ENCODE results near the gene COL5A3.

DNA sequence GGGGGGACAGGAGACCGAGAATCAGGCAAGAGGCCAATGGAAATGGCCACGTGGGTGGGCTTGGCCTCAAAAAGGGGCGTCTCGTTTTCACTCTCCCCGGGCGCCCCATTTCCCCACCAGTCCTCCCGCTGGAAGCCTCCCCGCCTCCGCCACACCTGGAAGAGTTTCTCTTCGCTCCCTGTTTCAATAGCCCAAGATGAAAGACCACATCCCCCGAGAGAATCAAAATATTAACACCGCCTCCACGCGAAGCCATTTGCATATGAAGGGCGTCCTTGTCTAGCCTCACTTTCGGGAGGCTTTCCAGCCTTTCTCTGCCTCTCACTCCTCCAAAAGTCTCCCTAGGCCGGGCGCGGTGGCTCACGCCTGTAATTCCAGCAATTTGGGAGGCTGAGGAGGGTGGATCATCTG is 73.3 kb downstream of the COL5A3 start:
- TF ChIP-seq, protein P1, sequence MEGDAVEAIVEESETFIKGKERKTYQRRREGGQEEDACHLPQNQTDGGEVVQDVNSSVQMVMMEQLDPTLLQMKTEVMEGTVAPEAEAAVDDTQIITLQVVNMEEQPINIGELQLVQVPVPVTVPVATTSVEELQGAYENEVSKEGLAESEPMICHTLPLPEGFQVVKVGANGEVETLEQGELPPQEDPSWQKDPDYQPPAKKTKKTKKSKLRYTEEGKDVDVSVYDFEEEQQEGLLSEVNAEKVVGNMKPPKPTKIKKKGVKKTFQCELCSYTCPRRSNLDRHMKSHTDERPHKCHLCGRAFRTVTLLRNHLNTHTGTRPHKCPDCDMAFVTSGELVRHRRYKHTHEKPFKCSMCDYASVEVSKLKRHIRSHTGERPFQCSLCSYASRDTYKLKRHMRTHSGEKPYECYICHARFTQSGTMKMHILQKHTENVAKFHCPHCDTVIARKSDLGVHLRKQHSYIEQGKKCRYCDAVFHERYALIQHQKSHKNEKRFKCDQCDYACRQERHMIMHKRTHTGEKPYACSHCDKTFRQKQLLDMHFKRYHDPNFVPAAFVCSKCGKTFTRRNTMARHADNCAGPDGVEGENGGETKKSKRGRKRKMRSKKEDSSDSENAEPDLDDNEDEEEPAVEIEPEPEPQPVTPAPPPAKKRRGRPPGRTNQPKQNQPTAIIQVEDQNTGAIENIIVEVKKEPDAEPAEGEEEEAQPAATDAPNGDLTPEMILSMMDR (IDR thresholded peaks at IDR 0.05) = no peak
- TF ChIP-seq POLR2A (IDR thresholded peaks at IDR 0.05) = no peak

All from body of pancreas (tissue), 4 donors.